Natural killer cell treated with Interleukin-12 subunit alpha and Interleukin-12 subunit beta and Interleukin-15 and Interleukin-18, amount 100 ng/mL, for 72 hours (primary cell): ENCODE results near the gene CERK. TPM values are rescaled to one million over a fixed set of nuclear protein-coding genes. Genes with fewer than 3 reads are reported as not detected.

ENCODE experiments used
- ATAC-seq, 2 donors: fragments of 150-1000 bp; cut with Tn5 transposase in 1 of 2; sonication (Bioruptor Pico), chemical (Tn5 transposase) in 1 of 2; 2 replicates each; pipeline ENCODE4 v1.10.0; 2021
- DNase-seq: peaks from one replicate; pipeline ENCODE4 v3.0.0; 2022; ENCODE audit warnings: low spot score
- H3K27ac Mint-ChIP-seq, 2 donors: 1 replicate in 1 of 2; 2 replicates in 1 of 2; pipeline ENCODE4 v1.8.0; 2022; ENCODE audit warnings: mixed read lengths in 2 of 2, mild to moderate bottlenecking in 1 of 2, moderate library complexity in 1 of 2
- H3K27me3 Mint-ChIP-seq, 2 donors: 1 replicate in 1 of 2; 2 replicates in 1 of 2; pipeline ENCODE4 v1.8.0; 2022; ENCODE audit warnings: mixed read lengths in 2 of 2
- H3K36me3 Mint-ChIP-seq: one replicate; pipeline ENCODE4 v1.8.0; 2022; ENCODE audit warnings: mixed read lengths
- H3K4me1 Mint-ChIP-seq, 2 donors: 1 replicate in 1 of 2; 2 replicates in 1 of 2; pipeline ENCODE4 v1.8.0; 2022; ENCODE audit warnings: low read depth in 2 of 2, mixed read lengths in 2 of 2, mild to moderate bottlenecking in 1 of 2
- H3K4me3 Mint-ChIP-seq: one replicate; pipeline ENCODE4 v1.8.0; 2022; ENCODE audit warnings: mixed read lengths
- H3K9me3 Mint-ChIP-seq: 2 replicates; pipeline ENCODE4 v1.8.0; 2022; ENCODE audit warnings: mixed read lengths
- total RNA-seq, 2 donors: library from RNA; stranded (reverse); gene quantifications; one replicate each; pipeline ENCODE4 v1.2.3, GENCODE V29; 2022

CERK gene
- total RNA-seq, 2 donors from 2014 or later = 38.1 to 55.8 TPM

DNA sequence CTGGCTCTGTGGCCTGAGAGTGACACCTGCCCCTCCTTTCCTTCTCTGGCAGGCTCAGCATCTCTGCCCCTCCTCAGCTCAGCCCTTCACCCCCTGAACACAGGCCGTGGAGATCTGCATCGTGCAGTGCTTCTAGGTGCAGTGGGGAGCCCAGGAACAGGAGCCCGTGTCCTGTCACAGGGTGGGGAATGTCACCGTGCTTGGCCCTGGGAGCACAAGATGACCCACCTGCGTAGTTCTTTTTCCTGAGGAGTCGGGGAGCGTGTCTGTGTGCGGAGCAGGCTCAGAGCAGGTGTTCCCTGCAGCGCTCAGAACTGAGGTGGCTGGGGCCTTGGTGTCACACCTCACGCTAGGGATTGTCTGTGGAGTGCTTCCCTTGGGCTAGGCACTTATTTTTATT is 35.0 kb upstream of the CERK start:
- ATAC-seq (no peak), DNase-seq (no peak)
- Mint-ChIP-seq H3K4me1 (peaks cover 69 to 70% of the 10 kb centered on the region in 2 donors), H3K27ac (peak overlapping the region in 1 of 2 donors; percentile 67), H3K9me3 (no peaks in the 10 kb centered on the region), H3K36me3 (no peaks in the 10 kb centered on the region), H3K4me3 (no peak overlapping the region), H3K27me3 (no peaks in the 10 kb centered on the region)

DNA sequence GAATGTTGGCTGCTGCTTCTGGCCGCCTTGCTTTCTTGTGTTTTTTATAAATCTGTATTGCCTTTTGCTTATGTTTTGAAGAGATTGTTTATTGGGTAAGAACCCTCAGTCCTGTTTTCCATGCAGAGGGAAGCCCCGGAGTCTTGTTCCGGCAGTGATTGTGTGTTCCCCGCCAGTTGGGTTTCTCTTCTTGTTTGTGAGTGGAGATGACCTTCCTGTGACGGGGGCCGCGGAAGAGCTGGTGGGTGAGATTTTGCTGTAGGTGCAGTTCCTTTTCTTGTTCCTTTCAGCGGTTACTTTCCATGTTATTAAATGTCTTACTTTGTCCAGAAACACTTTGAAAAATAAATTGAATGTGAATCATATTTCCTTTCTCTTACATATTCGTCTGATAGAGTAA is 32.7 kb upstream of the CERK start:
- peak overlapping the region; percentile 55 to 84 for H3K27ac Mint-ChIP-seq
- no peaks in the 10 kb centered on the region for H3K36me3 Mint-ChIP-seq
- no peak for ATAC-seq
- H3K9me3 Mint-ChIP-seq = no peaks in the 10 kb centered on the region
- peaks cover 61% of the 10 kb centered on the region in 2 donors for H3K4me1 Mint-ChIP-seq
- H3K4me3 Mint-ChIP-seq = peak overlapping the region; percentile 5
- DNase-seq = peak; percentile 55
- H3K27me3 Mint-ChIP-seq = no peaks in the 10 kb centered on the region

DNA sequence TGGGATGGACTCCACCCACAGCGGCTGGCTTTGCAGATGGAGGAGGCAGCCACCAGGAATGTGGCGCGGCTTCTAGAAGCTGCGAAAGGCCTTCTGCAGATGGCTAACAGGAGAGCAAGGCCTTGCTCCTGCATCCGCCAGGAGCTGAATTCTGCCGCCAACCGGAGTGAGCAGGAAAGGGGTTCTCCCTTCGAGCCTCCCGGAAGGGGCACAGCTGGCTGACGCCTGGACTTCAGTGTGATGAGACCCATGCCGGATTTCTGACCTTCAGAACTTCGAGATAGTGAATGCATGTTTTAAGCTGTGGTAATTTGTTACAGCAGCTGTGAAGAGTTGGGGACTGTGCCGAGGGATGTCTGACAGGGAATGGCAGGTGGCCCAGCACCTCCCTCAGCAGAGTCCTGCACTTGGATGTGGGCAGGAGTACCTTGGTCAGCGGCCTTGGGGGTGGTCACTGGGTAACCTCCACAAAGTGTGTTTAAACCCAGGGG is 32.1 kb upstream of the CERK start:
- Mint-ChIP-seq H3K27ac (peak overlapping the region; percentile 55 to 84), H3K4me3 (peak overlapping the region; percentile 5), H3K36me3 (no peaks in the 10 kb centered on the region), H3K4me1 (peaks cover 58 to 60% of the 10 kb centered on the region in 2 donors), H3K27me3 (no peaks in the 10 kb centered on the region), H3K9me3 (no peaks in the 10 kb centered on the region)
- DNase-seq (no peak), ATAC-seq (no peak)

- no peaks in the 10 kb centered on the region for H3K36me3 Mint-ChIP-seq
- no peak for ATAC-seq
- peaks cover 56 to 60% of the 10 kb centered on the region in 2 donors for H3K4me1 Mint-ChIP-seq
- H3K27ac Mint-ChIP-seq = peak overlapping the region; percentile 55 to 84
- H3K27me3 Mint-ChIP-seq = no peaks in the 10 kb centered on the region
- no peaks in the 10 kb centered on the region for H3K9me3 Mint-ChIP-seq
- no peak for DNase-seq
- H3K4me3 Mint-ChIP-seq = no peak overlapping the region
These were observed 31.7 kb upstream of the CERK start for GRCh38 chr22:46769706-46770105.

- ATAC-seq (peak in 1 of 2 donors; percentile 37), DNase-seq (peak; percentile 29)
- peaks cover 58 to 59% of the 10 kb centered on the region in 2 donors for H3K4me1 Mint-ChIP-seq
- H3K36me3 Mint-ChIP-seq = no peaks in the 10 kb centered on the region
- H3K27ac Mint-ChIP-seq = peak overlapping the region; percentile 55 to 84
- no peaks in the 10 kb centered on the region for H3K27me3 Mint-ChIP-seq
- no peak overlapping the region for H3K4me3 Mint-ChIP-seq
- H3K9me3 Mint-ChIP-seq = no peaks in the 10 kb centered on the region
These were observed 31.2 kb upstream of the CERK start for GRCh38 chr22:46769191-46769675.

DNA sequence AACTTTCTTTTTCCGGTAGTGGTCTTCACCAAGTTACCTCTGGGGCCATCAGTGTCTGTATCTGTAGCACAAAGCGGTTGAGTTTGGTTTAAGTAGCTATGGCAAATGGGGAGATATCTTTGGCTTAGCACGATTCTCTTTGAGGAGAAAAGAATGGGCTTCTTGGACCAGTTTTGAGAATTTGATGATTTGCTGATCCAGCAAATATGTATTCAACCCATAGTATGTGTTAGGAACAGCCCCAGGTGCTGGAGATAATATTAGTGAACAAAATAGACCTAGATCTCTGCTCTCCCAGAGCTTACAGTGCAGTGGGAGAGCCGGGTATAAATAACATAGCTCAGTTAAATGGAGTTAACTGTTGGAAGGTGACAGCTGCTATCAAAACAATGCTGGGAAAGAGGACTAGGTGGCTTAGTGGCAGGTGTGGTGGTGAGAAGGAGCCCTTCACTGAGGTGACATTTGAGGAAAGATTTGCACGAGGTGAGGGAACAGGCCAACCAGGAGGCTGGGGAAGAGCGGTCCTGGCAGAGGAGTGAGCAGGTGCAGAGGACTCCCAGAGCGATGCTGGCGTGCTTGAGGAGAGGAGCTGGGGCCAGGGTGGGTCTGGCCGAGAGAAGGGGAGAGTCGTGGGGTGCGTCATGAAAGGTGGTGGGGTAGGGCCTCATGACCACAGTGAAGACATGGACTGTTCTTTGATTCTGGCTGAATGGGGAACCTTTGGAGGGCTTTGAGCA is 29.4 kb upstream of the CERK start:
- ATAC-seq (no peak), DNase-seq (no peak)
- Mint-ChIP-seq H3K9me3 (no peaks in the 10 kb centered on the region), H3K4me1 (peaks cover 61 to 62% of the 10 kb centered on the region in 2 donors), H3K36me3 (no peaks in the 10 kb centered on the region), H3K27me3 (no peaks in the 10 kb centered on the region), H3K27ac (peak overlapping the region; percentile 35 to 38), H3K4me3 (no peak overlapping the region)

DNA sequence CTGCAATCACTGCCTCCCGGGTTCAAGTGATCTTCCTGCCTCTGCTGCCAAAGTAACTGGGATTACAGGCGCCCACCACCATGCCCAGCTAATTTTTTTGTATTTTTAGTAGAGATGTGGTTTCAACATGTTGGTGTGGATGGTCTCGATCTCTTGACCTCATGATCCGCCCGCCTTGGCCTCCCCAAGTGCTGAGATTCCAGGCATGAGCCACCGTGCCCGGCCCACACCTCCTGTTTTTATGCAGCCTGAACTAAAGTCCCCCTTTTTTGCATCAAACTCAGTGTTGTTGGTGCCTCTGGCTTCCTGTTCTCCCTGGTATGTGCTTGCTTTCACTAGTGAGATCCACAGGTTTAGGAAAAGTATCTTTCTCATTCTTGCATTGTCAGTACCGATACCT is 28.6 kb upstream of the CERK start:
- peak overlapping the region in 1 of 2 donors; percentile 35 for H3K27ac Mint-ChIP-seq
- no peak overlapping the region for H3K4me3 Mint-ChIP-seq
- H3K9me3 Mint-ChIP-seq = no peaks in the 10 kb centered on the region
- H3K27me3 Mint-ChIP-seq = no peaks in the 10 kb centered on the region
- H3K36me3 Mint-ChIP-seq = no peaks in the 10 kb centered on the region
- ATAC-seq = no peak
- peaks cover 68 to 69% of the 10 kb centered on the region in 2 donors for H3K4me1 Mint-ChIP-seq
- no peak for DNase-seq

- no peak overlapping the region for H3K4me3 Mint-ChIP-seq
- H3K27me3 Mint-ChIP-seq = no peaks in the 10 kb centered on the region
- DNase-seq (no peak), ATAC-seq (no peak)
- no peaks in the 10 kb centered on the region for H3K9me3 Mint-ChIP-seq
- H3K36me3 Mint-ChIP-seq = no peaks in the 10 kb centered on the region
- H3K27ac Mint-ChIP-seq = peak overlapping the region; percentile 100
- H3K4me1 Mint-ChIP-seq = peaks cover 63 to 66% of the 10 kb centered on the region in 2 donors
These were observed 26.9 kb upstream of the CERK start for GRCh38 chr22:46764779-46765485.

GRCh38 chr22:46764140-46764680 is 26.2 kb upstream of the CERK start:
- H3K4me3 Mint-ChIP-seq = peak overlapping the region; percentile 71
- ATAC-seq (no peak), DNase-seq (no peak)
- H3K4me1 Mint-ChIP-seq = peaks cover 56 to 59% of the 10 kb centered on the region in 2 donors
- peak overlapping the region; percentile 100 for H3K27ac Mint-ChIP-seq
- no peaks in the 10 kb centered on the region for H3K27me3 Mint-ChIP-seq
- H3K9me3 Mint-ChIP-seq = no peaks in the 10 kb centered on the region
- no peaks in the 10 kb centered on the region for H3K36me3 Mint-ChIP-seq

- no peaks in the 10 kb centered on the region for H3K36me3 Mint-ChIP-seq
These were observed 25.1 kb upstream of the CERK start for GRCh38 chr22:46763051-46763705.

DNA sequence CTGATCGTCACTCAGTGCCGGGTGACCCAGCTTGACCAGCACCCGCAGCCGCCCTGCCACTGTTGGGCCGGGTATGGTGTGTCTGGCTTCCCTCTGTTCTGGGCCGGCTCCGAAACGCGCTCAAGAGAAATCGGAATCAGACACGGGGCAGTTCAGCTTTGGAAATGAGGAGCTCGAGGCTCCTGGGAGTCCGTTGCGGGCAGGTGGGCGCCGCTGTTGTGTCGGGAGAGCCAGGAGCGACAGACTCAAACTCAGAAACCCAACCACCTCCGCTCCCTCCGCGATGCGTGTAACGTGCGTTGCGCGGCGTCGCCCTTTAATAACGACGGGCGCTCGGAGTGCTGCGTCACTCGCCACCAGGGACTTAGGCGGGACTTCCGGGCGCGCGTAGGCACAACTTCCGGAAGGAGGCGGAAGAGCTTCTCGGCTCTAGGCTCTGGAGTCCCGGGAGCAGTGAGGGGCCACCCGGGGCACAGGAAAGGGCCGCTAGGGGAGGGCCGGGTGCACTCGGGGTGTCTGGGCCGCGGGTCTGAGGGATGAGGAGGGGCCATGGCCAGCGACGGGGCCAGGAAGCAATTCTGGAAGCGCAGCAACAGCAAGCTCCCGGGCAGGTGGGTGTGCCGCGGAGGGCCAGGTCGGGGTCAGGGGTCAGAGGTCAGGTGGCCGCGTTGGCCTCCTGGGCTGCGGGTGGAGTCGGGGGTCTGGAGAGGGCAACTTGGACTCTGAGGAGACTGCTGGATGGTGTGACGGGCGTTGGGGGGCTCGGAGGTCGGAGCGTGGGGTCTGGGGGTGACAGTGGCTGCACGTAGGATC is 24.4 kb upstream of the CERK start, which contains the start of gene TBC1D22A:
TBC1D22A (plus strand) TSS at position 413 of the 813 bp plus-strand sequence; CDS start at position 550, 137 bp downstream.
- Mint-ChIP-seq H3K27ac (peak within 1 kb of the TSS; percentile 100), H3K36me3 (no peaks in the 10 kb centered on the region), H3K9me3 (no peaks in the 10 kb centered on the region), H3K4me3 (peak within 1 kb of the TSS; percentile 100), H3K27me3 (no peaks in the 10 kb centered on the region), H3K4me1 (peaks cover 55% of the 10 kb centered on the region in 2 donors)
- ATAC-seq (peak; percentile 98), DNase-seq (peak; percentile 95)

More at GRCh38 chr22:46763051-46763705, 25.1 kb upstream of the CERK start:
- H3K9me3 Mint-ChIP-seq = no peaks in the 10 kb centered on the region
- H3K4me1 Mint-ChIP-seq = peaks cover 61% of the 10 kb centered on the region in 2 donors
- peak; percentile 67 for DNase-seq
- peak; percentile 43 to 56 for ATAC-seq
- H3K4me3 Mint-ChIP-seq = peak overlapping the region; percentile 100
- H3K27ac Mint-ChIP-seq = peak overlapping the region; percentile 100
- no peaks in the 10 kb centered on the region for H3K27me3 Mint-ChIP-seq

- H3K4me3 Mint-ChIP-seq = peak overlapping the region; percentile 100
- H3K36me3 Mint-ChIP-seq = no peaks in the 10 kb centered on the region
- no peak for DNase-seq
- no peak for ATAC-seq
- peaks cover 47% of the 10 kb centered on the region in 2 donors for H3K4me1 Mint-ChIP-seq
- H3K9me3 Mint-ChIP-seq = peaks cover under 1% of the 10 kb centered on the region
- peak overlapping the region; percentile 100 for H3K27ac Mint-ChIP-seq
- H3K27me3 Mint-ChIP-seq = no peaks in the 10 kb centered on the region
These were observed 23.6 kb upstream of the CERK start for GRCh38 chr22:46761539-46762237.
